GM19193 (cell line): Measurements from ENCODE around the gene ABCC6.

Experiments used
- POLR2A ChIP-seq: IDR thresholded peaks from 4 replicates; pipeline ENCODE4 v1.6.1; 2011; ENCODE audit not compliant: insufficient read depth, insufficient read length; ENCODE audit errors: extremely low read depth

ABCC6 gene

GRCh38 chr16:16140537-16140936, 82.8 kb downstream of the ABCC6 start:
- TF ChIP-seq POLR2A = no peak

DNA sequence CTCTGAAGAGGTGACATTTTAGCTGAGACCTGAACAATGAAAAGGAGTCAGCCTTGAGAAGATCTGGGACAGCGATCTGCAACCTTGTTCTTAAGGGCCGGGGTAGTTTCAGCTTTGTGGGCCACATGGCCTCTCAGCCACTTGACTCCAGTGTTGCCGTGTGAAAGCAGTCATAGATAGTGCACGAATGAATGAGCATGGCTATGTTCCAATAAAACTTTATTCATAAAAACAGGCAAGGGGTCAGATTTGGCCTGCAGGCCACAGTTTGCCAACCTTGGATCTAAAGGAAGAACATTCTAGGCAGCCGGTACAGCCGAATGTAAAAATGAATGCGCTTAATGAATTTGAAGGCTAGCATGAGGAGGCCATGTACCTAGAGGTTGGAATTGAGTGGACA, 83.5 kb downstream of the ABCC6 start:
- TF ChIP-seq POLR2A = no peak

- TF ChIP-seq POLR2A = no peak
Measured at GRCh38 chr16:16139061-16139460, 84.2 kb downstream of the ABCC6 start.

- no peak for TF ChIP-seq POLR2A
Measured at GRCh38 chr16:16138034-16138635, 85.2 kb downstream of the ABCC6 start.

- no peak for TF ChIP-seq POLR2A
Measured at GRCh38 chr16:16137110-16137509, 86.2 kb downstream of the ABCC6 start.

DNA sequence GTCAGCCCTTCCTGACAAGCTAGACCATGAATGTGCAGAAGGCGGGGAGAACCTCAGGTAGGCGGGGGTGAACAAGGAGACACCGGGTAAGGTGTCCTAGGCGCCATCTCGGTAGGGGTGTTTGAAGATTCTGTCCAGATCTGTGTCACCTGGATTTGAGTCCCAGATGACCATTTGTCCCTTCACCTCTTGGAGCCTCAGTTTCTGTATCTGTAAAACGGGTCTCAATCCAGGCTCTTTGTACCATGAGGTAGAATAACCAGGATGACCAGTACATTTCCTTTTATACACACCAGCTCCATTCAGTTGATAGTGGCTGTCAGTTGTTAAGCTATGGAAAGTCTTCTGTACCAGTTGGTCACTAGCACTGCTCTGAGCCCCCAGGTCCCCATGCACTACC, 86.7 kb downstream of the ABCC6 start:
- TF ChIP-seq POLR2A = no peak

DNA sequence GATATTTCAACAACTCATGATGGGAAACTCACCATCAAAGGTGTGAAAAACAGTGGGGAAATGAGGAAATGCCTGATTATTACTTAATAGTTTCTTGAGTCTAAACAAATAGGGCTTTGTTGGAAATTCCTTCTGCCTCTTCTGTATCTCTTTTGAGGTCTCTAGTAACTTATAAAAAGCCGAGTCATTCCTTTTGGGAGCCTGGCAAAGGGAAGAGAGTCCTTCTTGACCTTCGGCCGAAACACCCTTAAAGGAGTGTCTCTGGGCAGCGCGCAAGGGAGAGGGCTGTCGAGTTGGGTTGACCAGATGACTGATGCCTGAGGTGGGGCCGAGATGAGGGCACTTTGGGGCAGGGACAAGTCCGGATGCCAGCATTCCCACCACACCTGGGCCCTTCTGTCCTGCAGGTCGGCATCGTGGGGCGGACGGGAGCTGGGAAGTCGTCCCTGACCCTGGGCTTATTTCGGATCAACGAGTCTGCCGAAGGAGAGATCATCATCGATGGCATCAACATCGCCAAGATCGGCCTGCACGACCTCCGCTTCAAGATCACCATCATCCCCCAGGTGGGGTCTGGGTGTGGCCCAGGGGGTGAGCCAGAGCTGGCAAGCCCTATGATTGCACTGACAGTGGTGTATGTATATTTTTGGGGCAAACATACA, 89.2 kb downstream of the ABCC6 start:
- no peak for TF ChIP-seq POLR2A

DNA sequence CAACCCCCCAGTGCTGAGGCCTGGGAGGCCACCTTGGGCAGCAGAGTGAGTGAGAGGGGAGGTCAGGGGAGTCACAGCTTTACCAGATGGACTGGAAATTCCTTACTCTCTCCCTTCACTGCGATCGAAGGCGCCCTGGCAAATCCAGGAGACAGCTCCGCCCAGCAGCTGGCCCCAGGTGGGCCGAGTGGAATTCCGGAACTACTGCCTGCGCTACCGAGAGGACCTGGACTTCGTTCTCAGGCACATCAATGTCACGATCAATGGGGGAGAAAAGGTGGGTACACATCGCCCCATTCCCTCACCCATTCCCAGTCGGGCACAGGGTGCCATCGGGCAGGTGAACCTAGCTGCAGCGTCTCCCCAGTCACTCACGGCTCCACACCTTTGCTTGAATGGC, 91.6 kb downstream of the ABCC6 start:
- TF ChIP-seq POLR2A = no peak

- TF ChIP-seq POLR2A = no peak
Measured at GRCh38 chr16:16131204-16131603, 92.1 kb downstream of the ABCC6 start.

GRCh38 chr16:16127469-16128116, 95.7 kb downstream of the ABCC6 start:
- TF ChIP-seq POLR2A = no peak

DNA sequence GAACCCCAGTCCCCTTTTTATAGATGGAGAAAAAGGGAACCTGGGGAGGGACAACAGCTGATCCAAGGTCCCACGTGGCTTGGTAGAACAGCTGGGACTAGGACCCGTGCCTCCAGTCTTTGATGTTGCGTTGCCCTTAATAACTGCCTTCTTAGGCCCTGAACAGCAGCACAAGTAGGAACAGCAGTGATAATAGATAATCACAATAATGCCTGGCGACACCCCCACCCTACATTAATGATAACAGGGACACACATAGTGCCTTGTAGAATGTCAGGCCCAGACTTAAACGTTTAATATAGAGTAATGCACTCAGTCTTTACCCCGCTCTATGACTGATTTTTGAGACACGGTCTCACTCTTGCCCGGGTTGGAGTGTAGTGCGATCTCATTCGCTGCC, 96.4 kb downstream of the ABCC6 start:
- no peak for TF ChIP-seq POLR2A

DNA sequence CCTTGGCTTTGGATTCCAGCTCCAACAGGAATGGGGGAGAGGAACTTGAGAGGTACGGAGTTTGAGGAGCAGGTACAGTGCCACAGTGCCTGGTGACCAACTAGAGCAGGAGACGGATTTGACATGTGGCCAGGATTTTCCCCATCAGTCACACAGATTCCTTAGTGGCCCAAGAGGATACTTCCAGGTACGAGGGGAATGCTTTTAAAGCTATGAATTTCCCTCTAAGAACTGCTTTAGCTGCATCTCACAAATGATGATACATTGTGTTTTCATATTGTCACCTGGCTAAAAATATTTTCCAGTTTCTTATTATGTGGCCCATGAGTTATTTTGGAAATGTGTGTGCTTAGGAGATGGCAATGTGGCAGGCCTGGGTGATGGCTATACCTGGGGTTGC, 98.3 kb downstream of the ABCC6 start:
- TF ChIP-seq POLR2A = no peak

GRCh38 chr16:16124438-16124837, 98.9 kb downstream of the ABCC6 start:
- TF ChIP-seq POLR2A = no peak

DNA sequence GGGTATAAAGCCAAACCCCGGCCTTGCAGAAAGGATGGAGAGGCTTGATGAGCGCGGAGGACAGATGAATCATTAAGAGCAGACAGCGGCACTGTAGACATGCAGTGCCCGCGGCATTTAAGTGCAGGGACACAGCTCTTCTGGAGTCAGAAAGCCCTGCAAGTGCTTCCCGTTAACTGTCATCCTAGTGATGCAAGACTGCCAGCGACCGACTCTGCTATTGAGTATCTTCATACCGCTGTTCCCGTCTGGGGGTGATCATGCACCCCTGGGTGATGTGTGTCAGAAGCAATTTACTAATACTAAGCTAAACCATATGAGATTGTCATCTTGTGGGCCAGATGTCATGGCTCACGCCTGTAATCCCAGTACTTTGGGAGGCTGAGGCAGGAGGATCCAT, 101.0 kb downstream of the ABCC6 start:
- TF ChIP-seq POLR2A = no peak

DNA sequence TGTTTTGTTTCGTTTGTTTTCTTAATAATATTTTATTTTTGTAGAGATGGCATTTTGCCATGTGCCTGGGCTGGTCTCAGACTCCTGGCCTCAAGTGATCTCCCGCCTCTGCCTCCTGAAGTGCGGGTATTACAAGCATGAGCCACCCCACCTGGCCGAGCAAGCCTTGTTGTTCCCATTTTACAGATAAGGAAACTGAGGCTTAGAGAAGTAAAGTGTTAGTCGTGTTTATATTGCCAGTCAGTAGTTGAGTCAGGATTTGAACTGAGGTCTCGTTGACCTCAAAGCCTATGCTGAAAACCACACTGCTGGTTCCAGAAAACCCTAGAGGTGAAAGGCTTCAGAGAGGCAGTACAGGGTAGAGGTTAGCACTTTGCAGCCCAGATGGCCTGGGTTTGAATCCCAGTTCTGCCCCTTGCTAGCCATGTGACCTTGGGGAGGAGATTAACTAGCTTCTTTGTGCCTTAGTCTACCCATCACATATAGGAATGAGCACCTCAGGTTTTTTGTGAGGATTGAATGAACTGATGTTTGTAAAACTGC, 102.0 kb downstream of the ABCC6 start:
- no peak for TF ChIP-seq POLR2A

DNA sequence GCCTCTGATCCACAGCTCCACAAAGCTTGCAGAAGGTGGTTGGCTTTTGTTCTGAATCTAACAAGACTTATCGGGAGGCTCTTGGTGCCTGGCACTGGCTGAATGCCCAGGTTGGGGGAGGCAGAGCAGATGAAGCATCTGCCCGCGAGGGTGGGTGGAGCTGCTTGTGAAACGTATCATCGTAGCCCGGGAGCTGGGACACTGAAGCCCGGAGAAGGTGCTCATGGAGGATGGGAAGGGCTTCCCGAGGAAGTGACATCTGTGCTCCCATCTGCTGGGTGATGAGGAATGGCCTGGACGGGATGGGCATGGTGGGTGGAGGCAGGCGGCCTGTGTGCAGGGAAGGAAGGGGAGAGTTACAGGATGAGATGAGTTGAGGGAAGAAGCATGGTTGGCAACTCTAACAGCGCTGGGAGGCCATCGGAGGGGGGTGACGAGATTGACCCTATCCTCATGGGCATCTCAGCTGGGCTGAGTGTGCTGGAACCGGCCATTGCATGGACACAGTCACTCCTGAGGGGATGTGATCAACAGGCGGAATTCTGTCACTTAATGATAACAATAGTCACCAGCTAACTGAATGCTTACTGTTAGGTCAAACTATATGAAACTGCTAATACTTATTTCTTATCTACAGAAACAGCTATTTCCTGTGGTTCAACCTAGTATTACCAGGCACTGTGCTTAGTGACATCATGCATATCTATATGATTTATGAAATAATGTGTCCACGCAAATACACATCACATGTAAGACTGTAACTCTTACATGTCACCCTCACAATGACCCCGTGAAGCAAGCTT, 102.7 kb downstream of the ABCC6 start:
- no peak for TF ChIP-seq POLR2A

DNA sequence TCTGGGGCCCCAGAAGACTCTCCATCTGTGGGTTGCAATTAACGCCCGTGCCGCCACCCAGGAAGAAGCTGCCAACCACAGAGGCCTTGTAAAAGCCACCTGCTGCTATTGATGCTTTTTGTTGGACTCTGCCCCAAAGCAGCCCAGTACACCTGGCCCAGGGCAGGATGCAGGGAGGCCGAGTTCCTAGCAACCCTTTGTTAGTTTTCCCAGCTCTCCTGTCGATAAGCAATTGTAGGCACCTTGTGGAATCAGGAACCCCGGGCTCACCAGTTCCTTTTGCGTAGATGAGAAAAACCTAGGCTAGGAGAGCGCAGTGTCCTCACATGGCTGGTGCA, 103.3 kb downstream of the ABCC6 start:
- TF ChIP-seq POLR2A = no peak
